ENCODE data around the gene TUBGCP6.

GRCh38 chr22:50244420-50245213 is at the start of gene TUBGCP6:
- TF ChIP-seq POLR2AphosphoS5 (IDR thresholded peaks at IDR 0.05; ENCODE audit: borderline replicate concordance, low read depth, low read length) (peak; percentile 93), EZH2 (IDR thresholded peaks at IDR 0.05) (no peak)
